Tibial nerve (tissue), 3 donors: ENCODE measurements around the gene PKLR.

Experiments used
- CTCF ChIP-seq, 5 experiments: fragments of 200-600 bp in 3 of 5; fragments of 450-650 bp in 2 of 5; sonication (generic) in 3 of 5; IDR thresholded peaks; one replicate each; pipeline ENCODE4 v1.5.1; 2016 to 2019; ENCODE audit warnings: antibody characterized with exemption in 5 of 5, mild to moderate bottlenecking in 3 of 5, moderate library complexity in 2 of 5
- POLR2A ChIP-seq, 2 donors: fragments of 450-650 bp; IDR thresholded peaks; one replicate each; pipeline ENCODE4 v1.6.1; 2017; ENCODE audit warnings: antibody characterized with exemption in 2 of 2, mild to moderate bottlenecking in 2 of 2, moderate library complexity in 2 of 2

GRCh38 chr1:155334962-155335361, 33.7 kb upstream of the PKLR start:
- no peak for TF ChIP-seq POLR2A (IDR thresholded peaks at IDR 0.05)
- no peak for TF ChIP-seq CTCF (IDR thresholded peaks at IDR 0.05)
